HG02970 (cell line): Measurements from ENCODE around the gene NT5E.
"Not testable (repeated sequence)": the region's sequence is repeated elsewhere in the genome, so short reads cannot be mapped to it uniquely, and the experiment has no call there.

Source experiments
- ATAC-seq: cut with Tn5 transposase; IDR thresholded peaks from one replicate; pipeline ENCODE4 v1.9.1; 2021; ENCODE audit warnings: mild to moderate bottlenecking, moderate library complexity, moderate number of reproducible peaks; ENCODE audit not compliant: unreplicated experiment, low FRiP score

NT5E gene

GRCh38 chr6:85483846-85484245 is 34.0 kb downstream of the NT5E start:
- no peak for ATAC-seq

GRCh38 chr6:85484948-85485347 is 35.1 kb downstream of the NT5E start:
- no peak for ATAC-seq

GRCh38 chr6:85490516-85491248 is 40.8 kb downstream of the NT5E start:
- no peak for ATAC-seq

GRCh38 chr6:85493389-85493788 is 43.5 kb downstream of the NT5E start:
- ATAC-seq: no peak

- no peak for ATAC-seq
Observed at GRCh38 chr6:85494547-85495536, 45.0 kb downstream of the NT5E start.

GRCh38 chr6:85496009-85496579 is 46.2 kb downstream of the NT5E start:
- no peak for ATAC-seq

- no peak for ATAC-seq
Observed at GRCh38 chr6:85496856-85497255, 47.0 kb downstream of the NT5E start.

GRCh38 chr6:85498596-85499258 is 48.8 kb downstream of the NT5E start:
- ATAC-seq: no peak

GRCh38 chr6:85506441-85507093 is 56.7 kb downstream of the NT5E start:
- ATAC-seq: no peak

- ATAC-seq: no peak
Observed at GRCh38 chr6:85516168-85516567, 66.3 kb downstream of the NT5E start.

GRCh38 chr6:85524281-85524680 is 74.4 kb downstream of the NT5E start:
- not testable (repeated sequence) for ATAC-seq

GRCh38 chr6:85537055-85537494 is 87.2 kb downstream of the NT5E start:
- no peak for ATAC-seq

- ATAC-seq: no peak
Observed at GRCh38 chr6:85544776-85545175, 94.9 kb downstream of the NT5E start.
